HG03342 (cell line): Measurements from ENCODE around the gene CROT.
"Not testable (repeated sequence)": the region's sequence is repeated elsewhere in the genome, so short reads cannot be mapped to it uniquely, and the experiment has no call there.

Source experiments
- ATAC-seq: cut with Tn5 transposase; IDR thresholded peaks from one replicate; pipeline ENCODE4 v1.9.1; 2021; ENCODE audit warnings: mild to moderate bottlenecking, moderate library complexity; ENCODE audit not compliant: unreplicated experiment

Gene CROT, protein sequence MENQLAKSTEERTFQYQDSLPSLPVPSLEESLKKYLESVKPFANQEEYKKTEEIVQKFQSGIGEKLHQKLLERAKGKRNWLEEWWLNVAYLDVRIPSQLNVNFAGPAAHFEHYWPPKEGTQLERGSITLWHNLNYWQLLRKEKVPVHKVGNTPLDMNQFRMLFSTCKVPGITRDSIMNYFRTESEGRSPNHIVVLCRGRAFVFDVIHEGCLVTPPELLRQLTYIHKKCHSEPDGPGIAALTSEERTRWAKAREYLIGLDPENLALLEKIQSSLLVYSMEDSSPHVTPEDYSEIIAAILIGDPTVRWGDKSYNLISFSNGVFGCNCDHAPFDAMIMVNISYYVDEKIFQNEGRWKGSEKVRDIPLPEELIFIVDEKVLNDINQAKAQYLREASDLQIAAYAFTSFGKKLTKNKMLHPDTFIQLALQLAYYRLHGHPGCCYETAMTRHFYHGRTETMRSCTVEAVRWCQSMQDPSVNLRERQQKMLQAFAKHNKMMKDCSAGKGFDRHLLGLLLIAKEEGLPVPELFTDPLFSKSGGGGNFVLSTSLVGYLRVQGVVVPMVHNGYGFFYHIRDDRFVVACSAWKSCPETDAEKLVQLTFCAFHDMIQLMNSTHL

DNA sequence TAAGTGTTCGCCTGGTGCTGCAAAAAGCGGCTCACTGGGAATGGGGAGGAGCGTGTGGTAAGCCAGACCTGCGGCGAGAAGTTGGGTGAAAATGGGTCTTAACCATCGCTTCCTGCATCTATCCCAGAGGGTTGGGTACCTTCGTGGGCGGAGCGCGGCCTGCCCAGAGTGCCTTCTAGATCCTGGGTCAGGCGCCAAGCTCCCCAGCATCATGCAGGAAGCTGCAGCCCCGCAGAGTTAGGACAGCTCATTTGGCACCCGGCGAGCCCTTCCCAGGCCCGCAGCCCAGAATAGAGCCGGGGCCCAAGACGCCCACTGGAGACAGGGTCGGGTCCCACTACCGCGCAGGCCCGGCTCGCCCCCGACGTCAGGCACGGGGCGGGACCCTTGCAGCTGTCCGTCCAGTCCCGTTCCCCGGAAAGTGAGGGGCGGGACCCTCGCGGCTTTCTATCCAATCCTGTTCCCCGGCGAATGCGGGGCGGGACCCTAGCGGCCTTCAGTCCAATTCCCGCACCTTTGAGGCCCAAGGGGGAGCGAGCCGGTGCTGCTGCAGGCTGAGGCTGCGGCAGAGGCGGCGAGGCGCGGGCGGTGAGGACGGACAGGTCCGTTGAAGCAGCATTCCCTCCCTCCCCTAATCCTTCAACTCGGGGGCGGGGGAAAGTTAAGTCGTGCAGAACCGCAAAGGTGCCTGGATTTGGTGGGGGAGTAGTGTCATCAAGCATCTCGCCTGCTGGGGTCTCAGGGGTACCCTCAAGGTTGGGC is at the start of gene CROT:
Gene CROT, plus strand, starts transcription at position 499 of the 762 bp plus-strand sequence. CDS start 3,405 bp downstream, outside the sequence.
- ATAC-seq, result peak; percentile 97

DNA sequence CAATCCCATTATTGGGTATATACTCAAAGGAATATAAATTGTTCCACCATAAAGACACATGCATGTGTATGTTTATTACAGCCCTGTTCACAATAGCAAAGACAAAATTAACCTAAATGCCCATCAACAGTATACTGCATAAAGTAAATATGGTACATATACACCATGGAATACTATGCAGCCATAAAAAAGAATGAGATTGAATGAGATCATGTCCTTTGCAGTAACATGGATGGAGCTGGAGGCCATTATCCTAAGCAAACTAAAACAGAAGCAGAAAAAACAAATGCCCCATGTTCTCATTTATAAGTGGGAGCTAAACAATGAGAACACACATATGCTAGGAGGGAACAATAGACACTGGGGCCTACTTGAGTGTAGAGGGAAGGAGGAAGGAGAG is 44.7 kb upstream of the CROT start:
- no peak for ATAC-seq

DNA sequence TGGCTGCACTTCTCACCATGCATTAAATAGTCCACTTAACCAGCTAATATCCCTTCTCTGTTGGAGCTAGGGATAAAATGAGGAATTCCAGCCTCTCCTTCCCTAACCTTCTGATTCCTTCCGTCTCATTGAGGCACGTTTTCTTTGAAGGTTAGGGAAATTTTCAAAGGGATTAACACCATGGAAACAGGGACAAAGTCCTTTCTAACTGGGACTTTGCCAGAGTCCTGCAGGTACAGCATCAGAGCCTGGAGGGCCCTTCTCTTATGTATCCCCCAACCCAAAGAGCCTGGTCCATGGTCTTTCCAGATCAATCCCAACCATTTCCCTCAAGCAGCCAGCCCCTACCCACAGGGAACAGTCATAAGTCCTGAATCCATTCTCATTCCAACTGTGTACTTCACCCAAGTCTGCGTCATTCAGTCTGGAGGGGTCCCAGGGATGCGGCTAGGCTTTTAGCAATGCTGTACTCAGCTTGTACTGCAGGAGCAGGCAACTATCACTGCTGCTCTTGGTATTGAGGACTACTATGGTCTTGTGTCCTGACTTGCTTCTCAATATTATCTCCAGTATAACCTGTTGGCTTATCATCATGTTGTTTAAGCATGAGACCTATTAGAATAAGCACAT is 34.6 kb upstream of the CROT start:
- no peak for ATAC-seq

DNA sequence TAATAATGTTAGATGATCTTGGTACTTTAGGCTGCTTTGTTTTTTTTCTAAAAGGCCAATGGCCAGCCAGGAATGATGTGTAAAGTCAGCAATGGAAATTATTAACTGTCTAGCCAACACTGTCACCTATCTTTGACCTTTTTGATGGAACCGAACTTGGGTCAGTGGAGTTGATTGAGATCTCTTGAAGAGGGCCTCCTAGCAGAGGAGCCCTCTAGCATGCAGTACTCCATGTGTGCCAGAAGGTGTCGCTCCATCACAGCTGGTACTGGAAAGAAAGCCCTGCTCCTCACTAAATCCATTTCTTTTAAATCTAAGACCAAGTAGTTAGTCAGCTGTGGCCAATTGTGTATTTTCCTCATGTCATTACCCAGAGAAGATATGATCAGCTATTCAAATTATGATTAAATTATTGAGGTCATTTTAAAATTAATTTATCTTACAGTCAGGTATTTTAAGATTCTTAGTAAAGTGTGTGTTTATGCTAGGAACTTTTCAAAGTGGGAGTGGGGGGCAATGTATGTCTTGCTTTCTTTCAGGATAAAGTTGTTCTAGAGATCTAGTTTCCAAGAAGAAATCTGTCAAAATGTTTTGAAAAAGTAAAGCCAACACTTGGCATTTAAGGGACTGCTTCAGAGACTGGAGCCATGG is 33.1 kb upstream of the CROT start:
- peak; percentile 75 for ATAC-seq

DNA sequence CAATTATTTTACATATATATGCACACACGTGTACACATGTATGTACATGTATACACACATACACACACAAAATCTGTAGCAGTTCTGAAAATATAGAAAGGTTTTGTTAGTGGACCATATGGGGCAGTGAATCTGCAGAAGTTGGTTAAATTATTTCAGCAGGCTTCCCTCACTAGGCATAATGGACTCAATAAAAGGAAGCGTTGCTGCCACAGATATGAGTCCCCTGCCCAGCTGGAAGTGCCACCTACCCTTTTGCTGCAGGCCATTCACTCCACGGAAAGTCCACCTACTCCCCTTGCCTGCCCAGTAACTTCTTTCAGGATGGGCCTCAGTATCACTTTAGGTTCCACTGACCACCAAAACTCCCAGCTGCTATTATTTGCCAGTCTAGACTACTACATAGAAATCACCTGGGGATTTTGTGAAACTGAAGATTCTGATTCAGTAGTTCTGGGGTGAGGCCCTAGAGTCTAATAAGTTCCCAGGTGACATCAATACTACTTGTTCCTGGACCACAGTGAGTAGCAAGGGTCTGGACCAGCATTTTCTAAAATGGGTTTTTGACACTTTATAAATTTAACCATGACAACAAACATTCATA is 29.3 kb upstream of the CROT start:
- peak; percentile 74 for ATAC-seq

DNA sequence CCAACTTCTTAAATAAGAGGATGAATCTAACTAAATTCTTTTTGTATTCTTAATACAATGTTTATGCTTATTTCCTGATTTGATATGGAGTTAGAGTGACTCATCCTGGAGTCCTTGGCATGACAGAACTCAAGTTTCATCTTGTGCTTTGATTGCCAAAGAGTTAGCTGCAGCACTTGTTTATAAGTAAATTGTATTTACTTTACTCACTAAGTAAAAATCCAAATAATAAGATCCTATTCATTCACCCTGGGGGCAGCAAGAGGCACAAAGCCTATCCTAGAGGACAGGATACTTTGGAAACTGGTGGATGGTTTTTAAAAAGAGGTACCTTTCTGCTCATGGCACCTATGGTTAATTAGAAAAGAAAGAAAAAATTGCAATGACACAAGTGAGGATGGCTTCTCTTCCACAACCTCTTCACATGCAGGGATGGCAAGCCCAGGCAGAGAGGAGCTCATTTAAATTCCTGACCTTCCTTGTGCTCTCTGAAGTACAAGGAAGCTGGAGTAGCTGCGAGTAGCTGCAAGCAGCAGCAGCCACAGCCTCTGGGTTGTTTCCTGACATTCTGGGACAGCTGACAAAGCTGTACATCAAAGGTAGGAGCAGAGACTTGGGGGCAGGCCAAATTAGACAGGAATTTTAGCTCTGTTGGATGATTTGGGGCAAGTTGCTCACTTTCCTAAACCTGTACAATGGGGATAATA is 28.5 kb upstream of the CROT start:
- ATAC-seq, result no peak

DNA sequence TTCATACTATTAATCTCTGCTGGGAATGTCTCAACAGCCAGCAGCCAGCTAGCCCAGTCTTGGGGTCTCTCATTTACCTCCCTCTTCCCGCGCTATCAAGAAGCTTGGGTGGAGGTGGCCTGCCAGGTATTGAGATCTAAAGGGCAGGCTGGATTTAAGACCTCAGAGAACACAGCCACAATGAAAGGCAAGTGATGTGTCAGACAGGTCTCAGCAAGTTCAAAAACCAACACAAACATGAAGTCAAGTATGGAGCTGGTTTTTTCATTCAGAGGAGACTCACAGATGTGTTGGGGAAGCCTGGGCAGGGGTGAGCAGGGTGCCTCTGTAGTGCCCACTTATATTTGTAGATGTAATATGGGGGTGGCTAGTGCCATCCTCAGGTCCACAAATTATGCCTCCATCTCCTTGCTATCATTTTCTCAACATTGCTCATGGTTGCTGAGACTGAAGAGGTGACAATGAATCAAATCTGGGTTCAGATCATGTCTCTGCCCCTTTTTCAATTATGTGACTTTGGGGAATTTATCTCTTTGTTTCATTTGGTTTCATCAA is 27.7 kb upstream of the CROT start:
- no peak for ATAC-seq

DNA sequence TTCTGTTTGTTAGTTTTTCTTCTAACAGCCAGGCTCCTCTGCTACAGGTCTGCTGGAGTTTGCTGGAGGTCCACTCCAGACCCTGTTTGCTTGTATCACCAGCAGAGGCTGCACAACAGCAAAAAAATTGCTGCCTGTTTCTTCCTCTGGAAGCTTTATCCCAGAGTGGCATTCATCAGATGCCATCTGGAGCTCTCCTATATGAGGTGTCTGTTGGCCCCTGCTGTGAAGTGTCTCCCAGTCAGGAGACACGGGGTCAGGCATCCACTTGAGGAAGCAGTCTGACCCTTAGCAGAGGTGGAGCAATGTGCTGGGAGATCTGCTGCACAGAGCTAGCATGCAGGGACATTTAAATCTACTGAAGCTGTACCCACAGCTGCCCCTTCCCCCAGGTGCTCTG is 26.7 kb upstream of the CROT start:
- no peak for ATAC-seq

DNA sequence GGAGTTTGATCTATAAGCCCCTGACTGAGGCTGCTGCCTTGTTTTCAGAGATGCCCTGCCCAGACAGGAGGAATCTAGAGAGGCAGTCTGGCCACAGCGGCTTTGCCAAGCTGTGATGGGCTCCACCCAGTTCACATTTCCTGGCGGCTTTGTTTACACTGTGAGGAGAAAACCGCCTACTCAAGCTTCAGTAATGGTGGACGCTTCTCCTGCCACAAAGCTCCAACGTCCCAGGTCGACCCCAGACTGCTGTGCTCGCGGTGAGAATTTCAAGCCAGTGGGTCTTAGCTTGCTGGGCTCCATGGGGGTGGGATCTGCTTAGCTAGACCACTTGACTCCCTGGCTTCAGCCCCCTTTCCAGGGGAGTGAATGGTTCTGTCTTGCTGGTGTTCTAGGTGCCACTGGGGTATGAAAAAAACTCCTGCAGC is 26.3 kb upstream of the CROT start:
- not testable (repeated sequence) for ATAC-seq

DNA sequence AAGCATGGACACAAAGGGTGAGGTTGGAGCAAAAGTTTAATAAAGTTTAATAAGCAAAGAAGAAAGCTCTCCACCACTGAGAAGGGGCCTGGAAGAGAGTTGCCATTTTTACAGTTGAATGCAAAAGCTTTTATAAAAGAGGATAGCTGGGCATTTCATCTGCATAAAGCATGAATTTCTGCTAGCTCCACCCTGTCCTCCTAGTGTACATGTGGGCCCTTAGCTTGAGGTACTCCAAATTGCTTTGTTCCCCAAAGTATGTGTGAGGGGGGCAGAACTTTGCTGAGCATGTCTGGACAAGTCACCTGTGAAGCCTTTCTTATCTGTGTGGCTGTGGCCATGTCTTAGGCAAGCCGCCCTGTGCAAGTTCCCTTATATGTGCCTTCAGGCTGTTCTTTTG is 22.6 kb upstream of the CROT start:
- no peak for ATAC-seq

DNA sequence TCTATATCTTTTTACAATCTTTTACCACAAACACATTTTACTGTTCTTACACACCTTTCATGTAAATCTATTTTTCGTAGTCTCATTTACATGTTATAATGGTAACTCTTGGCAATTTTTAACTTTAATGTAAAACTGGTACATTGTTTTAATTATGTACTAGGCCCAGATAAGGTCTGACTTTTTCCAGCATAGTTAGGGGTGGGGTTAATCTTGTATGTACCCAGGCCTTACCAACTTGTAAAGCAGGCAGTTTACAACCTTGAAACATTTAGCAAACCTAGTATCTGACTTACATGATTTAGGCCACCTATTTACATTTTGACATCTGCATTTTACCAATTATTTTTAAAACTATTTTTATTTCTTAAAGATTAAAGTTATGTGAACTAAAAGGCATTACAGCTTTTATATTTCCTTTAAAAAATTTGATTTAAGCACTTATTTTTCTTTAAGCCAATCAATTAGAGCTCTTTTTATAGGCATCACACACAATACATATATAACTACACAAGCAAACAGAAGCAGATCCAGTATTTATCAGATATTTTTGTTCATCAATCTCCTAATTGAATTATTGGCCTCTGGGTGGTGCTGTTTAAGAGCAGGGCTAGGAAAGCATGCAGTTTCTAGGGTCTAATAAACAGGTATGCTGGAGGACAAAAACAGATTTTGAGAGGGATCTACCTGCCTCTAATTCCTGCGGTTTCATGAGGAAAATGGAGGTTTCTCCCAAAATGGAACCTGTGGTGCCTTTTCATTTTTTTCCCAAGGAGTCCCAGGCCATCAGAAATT is 19.7 kb upstream of the CROT start:
- ATAC-seq, result no peak

DNA sequence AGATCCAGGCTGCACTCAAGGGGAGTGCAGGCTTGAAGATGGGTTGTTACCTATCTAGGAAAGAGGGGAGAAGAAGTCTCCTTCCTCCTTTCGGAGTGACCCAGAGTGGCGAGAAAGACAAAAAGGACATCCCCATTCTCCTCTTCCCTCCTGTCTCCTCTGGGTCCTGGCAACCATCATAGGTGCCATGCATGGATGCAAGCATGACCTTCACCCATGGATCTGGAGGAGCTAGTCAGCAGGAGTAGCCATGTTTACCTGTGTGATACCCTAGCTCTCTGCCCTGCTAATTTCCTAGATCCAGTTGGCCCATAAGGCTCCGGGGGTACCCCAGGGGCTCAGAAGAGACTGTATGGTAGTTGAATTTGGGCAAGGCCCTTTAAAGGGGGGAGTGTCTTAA is 17.2 kb upstream of the CROT start:
- no peak for ATAC-seq

DNA sequence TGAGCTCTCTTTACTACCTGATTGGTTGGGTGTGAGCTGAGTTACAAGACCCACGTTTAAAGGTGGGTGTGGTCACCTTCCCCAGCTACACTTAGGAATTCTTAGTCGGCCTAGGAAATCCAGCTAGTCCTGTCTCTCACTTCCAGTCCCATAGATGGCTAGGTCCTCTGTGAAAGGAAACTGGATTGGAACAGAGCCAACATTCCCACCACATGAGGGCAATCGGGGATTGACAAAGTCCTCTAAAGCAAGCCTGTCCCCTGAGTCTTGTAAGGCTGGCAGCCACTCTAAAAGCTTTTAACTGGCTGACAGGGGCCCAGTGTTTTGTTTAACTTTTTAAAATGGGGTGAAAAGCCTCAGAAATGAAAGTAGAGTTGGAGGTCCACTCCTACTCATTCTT is 15.1 kb upstream of the CROT start:
- ATAC-seq, result no peak

DNA sequence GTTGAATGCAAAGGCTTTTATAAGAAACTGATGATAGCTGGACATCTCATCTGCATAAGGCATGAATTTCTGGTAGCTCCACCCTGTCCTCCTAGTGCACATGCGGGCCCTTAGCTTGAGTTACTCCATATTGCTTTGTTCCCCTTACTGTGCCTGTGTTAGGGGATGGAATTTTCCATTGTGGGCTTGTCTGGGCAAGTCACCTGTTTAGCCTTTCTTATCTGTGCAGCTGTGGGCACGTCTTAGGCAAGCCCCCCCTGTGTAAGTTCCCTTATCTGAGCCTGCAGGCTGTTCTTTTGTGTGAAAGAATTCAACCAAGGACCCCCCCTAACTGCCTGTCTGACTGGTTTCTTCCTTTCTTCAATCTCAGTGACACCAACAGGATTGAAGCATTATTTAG is 14.5 kb upstream of the CROT start:
- no peak for ATAC-seq

DNA sequence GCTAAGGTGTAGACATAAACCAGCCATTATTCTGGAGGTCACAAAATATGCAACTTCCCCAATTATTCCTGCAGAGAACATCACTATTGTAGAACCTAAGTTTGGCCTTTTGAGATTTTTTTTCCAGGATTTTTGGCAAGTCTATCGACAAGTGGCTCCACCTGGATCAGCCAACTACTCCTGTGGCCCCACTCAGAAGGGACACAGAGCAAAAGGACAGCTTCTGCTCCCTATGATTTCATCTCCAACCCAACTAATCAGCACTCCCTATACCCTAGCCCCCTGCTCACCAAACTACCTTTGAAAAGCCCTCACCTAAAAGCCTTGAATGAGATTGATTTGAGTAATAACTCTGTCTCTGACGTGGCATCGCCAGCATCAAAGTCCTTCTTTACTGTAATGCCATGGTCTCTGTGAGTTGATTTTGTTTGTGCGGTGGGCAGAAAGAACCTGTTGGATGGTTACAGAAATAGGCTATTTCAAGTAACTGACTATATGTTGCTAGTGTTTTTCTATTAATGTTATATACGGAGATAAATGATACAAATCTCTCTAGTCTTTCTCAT is 13.7 kb upstream of the CROT start:
- ATAC-seq, result no peak

DNA sequence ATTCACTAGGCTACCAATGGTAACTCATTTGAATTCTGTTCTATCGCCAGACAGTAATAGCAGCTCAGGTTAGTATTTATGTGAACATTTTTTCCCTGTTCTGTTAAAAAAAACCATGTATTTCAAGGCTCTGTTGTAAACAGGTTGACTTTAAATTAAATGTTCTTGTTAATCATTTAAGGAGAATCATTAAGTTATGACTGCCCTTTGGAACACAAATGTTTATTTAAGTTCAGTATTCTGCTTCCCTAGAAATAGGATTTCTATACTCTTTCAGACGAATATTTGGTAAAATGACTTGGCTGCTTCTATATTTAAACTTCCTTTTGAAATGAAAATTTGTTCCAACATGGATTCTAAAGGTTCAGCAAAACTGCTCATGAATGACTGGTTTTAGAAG is 13.1 kb upstream of the CROT start:
- no peak for ATAC-seq

DNA sequence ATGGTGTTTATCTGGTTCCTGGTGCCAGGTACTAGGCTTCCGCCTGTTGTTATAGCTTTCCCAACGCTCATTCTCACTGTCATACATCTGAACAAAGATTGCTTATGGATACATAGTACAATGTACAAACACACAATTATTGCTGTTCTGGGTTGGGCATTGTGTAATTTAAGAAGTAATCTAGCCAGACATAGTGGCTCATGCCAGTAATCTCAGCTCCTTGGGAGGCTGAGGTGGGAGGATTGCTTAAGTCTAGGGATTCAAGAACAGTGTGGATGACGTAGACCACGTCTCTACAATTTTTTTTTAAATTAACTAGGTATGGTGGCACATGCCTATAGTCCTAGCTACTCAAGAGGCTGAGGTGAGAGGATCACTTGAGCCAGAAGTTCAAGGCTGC is 9.3 kb upstream of the CROT start:
- ATAC-seq, result no peak

DNA sequence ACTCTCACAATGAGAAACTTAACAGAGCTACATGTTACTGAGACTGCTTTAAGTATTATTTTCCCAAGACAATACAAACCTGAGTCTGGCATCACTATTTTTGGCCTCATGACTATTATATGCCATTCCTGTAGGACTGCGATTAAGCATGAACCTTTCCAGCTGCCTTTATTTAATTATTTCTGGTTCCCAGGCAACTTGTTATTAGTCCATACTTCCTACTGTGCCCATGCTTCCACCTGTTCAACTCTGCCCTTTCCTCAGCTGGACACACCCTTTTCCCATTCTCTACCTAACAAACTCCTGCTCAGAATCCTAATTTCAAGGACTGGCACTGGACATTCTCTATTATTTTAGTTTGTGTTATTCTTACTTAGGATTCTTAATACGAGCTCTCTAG is 8.1 kb upstream of the CROT start:
- no peak for ATAC-seq
